Cardiac septum (tissue), 1 donor: ENCODE results near the gene GSTM4. TPM values are rescaled to one million over a fixed set of nuclear protein-coding genes. Genes with fewer than 3 reads are reported as not detected.
"Not testable (repeated sequence)": the region's sequence is repeated elsewhere in the genome, so short reads cannot be mapped to it uniquely, and the experiment has no call there.

Source experiments
- DNase-seq: peaks from one replicate; pipeline ENCODE4 v3.0.0-alpha.2; 2020; ENCODE audit warnings: low spot score
- intact Hi-C: fragments of 100-400 bp; cut with DNase I; formaldehyde crosslinking; loops from one replicate; pipeline ENCODE4 v1.14.0; 2022
- total RNA-seq: library from RNA; stranded (reverse); fragmentation: NEBNext Ultra II Directional; extraction: Animal tissue kit (Norgen Biotek cat#: 25700); gene quantifications from one replicate; pipeline ENCODE4 v1.2.1, GENCODE V29; 2021
- donor health status: DM: no; HTN: no; CAD: no.

The GSTM4 gene
- total RNA-seq, 1 donor from 2014 or later, result 33.0 TPM

GRCh38 chr1:109657970-109658369 is 2.1 kb downstream of the GSTM4 start:
- DNase-seq, result no peak
- intact Hi-C loops, result loop anchor here (5.0 kb wide), 1 partner anchor 114 kb away; no protein-coding TSS in a partner anchor

GRCh38 chr1:109658533-109659042 is 2.7 kb downstream of the GSTM4 start:
- intact Hi-C loops, result loop anchor here (5.0 kb wide), 1 partner anchor 114 kb away; no protein-coding TSS in a partner anchor

GRCh38 chr1:109659145-109659544 is 3.2 kb downstream of the GSTM4 start:
- DNase-seq, result no peak
- intact Hi-C loops, result loop anchor here (5.0 kb wide), 1 partner anchor 113 kb away; no protein-coding TSS in a partner anchor

More at GRCh38 chr1:109658533-109659042, 2.7 kb downstream of the GSTM4 start:
- no peak for DNase-seq

- intact Hi-C loops, result loop anchor here (5.0 kb wide), 1 partner anchor 112 kb away; no protein-coding TSS in a partner anchor
- DNase-seq, result no peak
Measured at GRCh38 chr1:109659997-109660690, 4.2 kb downstream of the GSTM4 start.

- intact Hi-C loops, DNase-seq: not testable (repeated sequence)
Measured at GRCh38 chr1:109660691-109661026, 4.8 kb downstream of the GSTM4 start.

GRCh38 chr1:109661391-109661790 is 5.5 kb downstream of the GSTM4 start:
- no peak for DNase-seq
- intact Hi-C loops, result no loop called here

GRCh38 chr1:109664671-109665070 is 8.8 kb downstream of the GSTM4 start:
- intact Hi-C loops, result no loop called here
- DNase-seq, result no peak

- intact Hi-C loops, result no loop called here
- DNase-seq, result peak; percentile 96
Measured at GRCh38 chr1:109667452-109668122, 11.7 kb downstream of the GSTM4 start, which contains the start of gene GSTM2. TSS of gene GSTM2 (plus strand) at chr1:109668057. CDS start at chr1:109668116, 59 bp downstream.

- intact Hi-C loops, result no loop called here
- DNase-seq, result no peak
Measured at GRCh38 chr1:109668123-109668775, 12.3 kb downstream of the GSTM4 start.

GRCh38 chr1:109669246-109669948 is 13.5 kb downstream of the GSTM4 start:
- intact Hi-C loops, result no loop called here
- DNase-seq, result no peak

- DNase-seq, intact Hi-C loops: not testable (repeated sequence)
Measured at GRCh38 chr1:109669949-109670302, 14.0 kb downstream of the GSTM4 start.

- intact Hi-C loops, result no loop called here
- no peak for DNase-seq
Measured at GRCh38 chr1:109671067-109671466, 15.2 kb downstream of the GSTM4 start.

- intact Hi-C loops, DNase-seq: not testable (repeated sequence)
Measured at GRCh38 chr1:109673861-109674260, 18.0 kb downstream of the GSTM4 start.

GRCh38 chr1:109676683-109677381 is 20.9 kb downstream of the GSTM4 start:
- DNase-seq, intact Hi-C loops: not testable (repeated sequence)

- intact Hi-C loops, result no loop called here
- no peak for DNase-seq
Measured at GRCh38 chr1:109677459-109677858, 21.6 kb downstream of the GSTM4 start.

- intact Hi-C loops, DNase-seq: not testable (repeated sequence)
Measured at GRCh38 chr1:109678637-109679036, 22.7 kb downstream of the GSTM4 start.

GRCh38 chr1:109684777-109685176 is 28.9 kb downstream of the GSTM4 start:
- intact Hi-C loops, result loop anchor here (5.0 kb wide), 1 partner anchor 42 kb away; no protein-coding TSS in a partner anchor
- not testable (repeated sequence) for DNase-seq

- not testable (repeated sequence) for DNase-seq
- intact Hi-C loops, result loop anchor here (5.0 kb wide), 1 partner anchor 43 kb away; no protein-coding TSS in a partner anchor
Measured at GRCh38 chr1:109685399-109685798, 29.5 kb downstream of the GSTM4 start.

- DNase-seq, result not testable (repeated sequence)
- intact Hi-C loops, result loop anchor here (5.0 kb wide), 1 partner anchor 44 kb away; no protein-coding TSS in a partner anchor
Measured at GRCh38 chr1:109685890-109686289, 30.0 kb downstream of the GSTM4 start.
